GM12864 (cell line): ENCODE measurements around the gene KIF3C.
"Not testable (repeated sequence)": the region's sequence is repeated elsewhere in the genome, so short reads cannot be mapped to it uniquely, and the experiment has no call there.

ENCODE experiments used
- DNase-seq: peaks from one replicate; pipeline ENCODE4 v3.0.0-alpha.2; 2011; ENCODE audit warnings: low read depth
- H3K4me3 ChIP-seq: 2 replicates; pipeline ENCODE4 v1.5.1; 2011; ENCODE audit warnings: mild to moderate bottlenecking, low read depth, low read length, control low read depth
- CTCF ChIP-seq: IDR thresholded peaks from 2 replicates; pipeline ENCODE4 v1.5.1; 2011; ENCODE audit warnings: low read depth, mild to moderate bottlenecking, moderate library complexity, low read length, control low read depth, inconsistent platforms; ENCODE audit errors: missing control alignments

The KIF3C gene

GRCh38 chr2:25982273-25982967, at the start of gene KIF3C:
Gene KIF3C (minus strand): TSS chr2:25982497. CDS start chr2:25981917, 580 bp downstream.
- DNase-seq, result no peak
- no peak for TF ChIP-seq CTCF
- peak within 1 kb of the TSS; percentile 74 for H3K4me3 ChIP-seq

- H3K4me3 ChIP-seq, DNase-seq: not testable (repeated sequence)
Measured at GRCh38 chr2:26028083-26028482, 45.8 kb upstream of the KIF3C start.

GRCh38 chr2:26025509-26025908, 43.2 kb upstream of the KIF3C start:
- TF ChIP-seq CTCF, result no peak
- H3K4me3 ChIP-seq, result no peak overlapping the region
- no peak for DNase-seq

GRCh38 chr2:26024260-26024659, 42.0 kb upstream of the KIF3C start:
- no peak for DNase-seq
- no peak overlapping the region for H3K4me3 ChIP-seq
- no peak for TF ChIP-seq CTCF

- no peak overlapping the region for H3K4me3 ChIP-seq
- DNase-seq, result no peak
- no peak for TF ChIP-seq CTCF
Measured at GRCh38 chr2:26020231-26020640, 37.9 kb upstream of the KIF3C start.

- no peak overlapping the region for H3K4me3 ChIP-seq
- no peak for DNase-seq
- no peak for TF ChIP-seq CTCF
Measured at GRCh38 chr2:26018184-26019055, 36.1 kb upstream of the KIF3C start.

GRCh38 chr2:26017464-26018183, 35.3 kb upstream of the KIF3C start:
- no peak for TF ChIP-seq CTCF
- no peak for DNase-seq
- H3K4me3 ChIP-seq, result no peak overlapping the region

GRCh38 chr2:26016706-26017045, 34.4 kb upstream of the KIF3C start:
- H3K4me3 ChIP-seq, DNase-seq: not testable (repeated sequence)
